ENCODE data around the gene PPM1L. TPM values are rescaled to one million over a fixed set of nuclear protein-coding genes. Genes with fewer than 3 reads are reported as not detected.
A peak's percentile ranks its signal among the peaks of the same experiment; 100 is the strongest.
"Not testable (repeated sequence)": the region's sequence is repeated elsewhere in the genome, so short reads cannot be mapped to it uniquely, and the experiment has no call there.

Gene PPM1L
- total RNA-seq, 1 experiment from 2014 or later: 13.2 TPM

DNA sequence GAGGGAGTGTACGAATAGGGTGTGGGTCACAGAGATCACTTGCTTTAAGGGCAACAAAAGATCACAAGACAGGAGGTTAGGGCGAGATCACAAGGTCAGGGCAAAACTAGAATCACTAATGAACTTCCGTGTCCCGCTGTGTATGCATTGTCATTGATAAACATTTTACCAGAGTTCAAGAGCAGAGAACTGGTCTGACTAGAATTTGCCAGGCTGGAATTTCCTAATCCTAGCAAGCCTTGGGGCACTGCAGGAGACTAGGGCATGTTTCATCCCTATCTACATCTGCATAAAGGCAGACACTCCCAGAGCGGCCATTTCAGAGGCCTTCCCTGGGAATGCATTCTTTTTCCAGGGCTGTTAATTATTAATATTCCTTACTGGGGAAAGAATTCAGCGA lies 227.9 kb downstream of the PPM1L start:
- H2AFZ ChIP-seq (ENCODE audit: low read depth, low read length, poor library complexity, severe bottlenecking); H3K4me3 ChIP-seq (replicated peaks in 1 of 2; ENCODE audit: low read depth in 1 of 2, low read length in 2 of 2); H3K9me3 ChIP-seq (ENCODE audit: control insufficient read depth in 1 of 2, insufficient read depth in 1 of 2, low read depth in 1 of 2, low read length in 2 of 2); H3K27me3 ChIP-seq (ENCODE audit: insufficient read depth, low read length); H3K4me2 ChIP-seq (ENCODE audit: low read length); DNase-seq (ENCODE audit: low read depth, low spot score); POLR2A ChIA-PET; H3K9me2 ChIP-seq (ENCODE audit: insufficient read depth); H4K20me1 ChIP-seq (ENCODE audit: insufficient read depth); BruUV-seq (replicated peaks); H3K4me1 ChIP-seq (ENCODE audit: control insufficient read depth in 1 of 2, insufficient read depth in 2 of 2, low read length in 2 of 2); H3K79me2 ChIP-seq (ENCODE audit: insufficient read depth, low read length); H3K36me3 ChIP-seq (ENCODE audit: control insufficient read depth in 1 of 2, insufficient read depth in 2 of 2, low read length in 2 of 2); H3K9ac ChIP-seq (ENCODE audit: low read length); RAD21 ChIA-PET (ENCODE audit: low non-redundant PET in 1 of 2, low total read pairs in 2 of 2, uncharacterized antibody in 2 of 2, unreplicated experiment in 2 of 2); ATAC-seq; CTCF ChIA-PET; intact Hi-C loops (cut with micrococcal nuclease); H3K27ac ChIP-seq (ENCODE audit: low read depth, low read length): not testable (repeated sequence)
- TF ChIP-seq CBX3 (IDR thresholded peaks at IDR 0.05; ENCODE audit: low read depth): peak; percentile 32; the same call in 1 of the 2 replicates

DNA sequence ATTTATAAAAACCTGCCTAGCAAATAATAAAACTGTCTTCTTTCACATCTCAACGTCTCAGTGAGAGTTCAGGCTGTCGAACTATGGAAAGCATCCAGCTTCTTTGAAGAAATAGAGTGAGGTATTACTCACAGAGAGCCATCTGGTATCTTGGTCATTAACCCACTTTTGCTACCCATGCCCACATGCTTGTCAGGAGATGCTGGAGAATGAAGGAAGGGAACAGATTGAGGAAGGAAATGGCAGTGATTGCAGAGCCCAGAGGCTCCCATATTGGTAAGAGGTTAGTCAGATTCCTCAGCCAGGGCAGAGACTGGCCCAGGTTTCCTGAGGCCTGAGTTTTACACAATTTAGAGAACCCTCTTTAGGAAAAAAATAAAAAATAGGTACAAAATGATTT lies 230.0 kb downstream of the PPM1L start:
- intact Hi-C loops (cut with micrococcal nuclease): no loop called here
- Histone ChIP-seq H3K9ac (ENCODE audit: low read length) (no peak overlapping the region), H3K79me2 (ENCODE audit: insufficient read depth, low read length) (no peaks in the 10 kb centered on the region), H3K9me2 (ENCODE audit: insufficient read depth) (no peaks in the 10 kb centered on the region), H3K27ac (ENCODE audit: low read depth, low read length) (no peak overlapping the region), H3K4me1 (ENCODE audit: control insufficient read depth in 1 of 2, insufficient read depth in 2 of 2, low read length in 2 of 2) (no peaks in the 10 kb centered on the region), H3K9me3 (ENCODE audit: control insufficient read depth in 1 of 2, insufficient read depth in 1 of 2, low read depth in 1 of 2, low read length in 2 of 2) (no peaks in the 10 kb centered on the region), H3K36me3 (ENCODE audit: control insufficient read depth in 1 of 2, insufficient read depth in 2 of 2, low read length in 2 of 2) (no peaks in the 10 kb centered on the region), H2AFZ (ENCODE audit: low read depth, low read length, poor library complexity, severe bottlenecking) (no peak overlapping the region), H3K4me2 (ENCODE audit: low read length) (no peak overlapping the region), H3K4me3 (replicated peaks in 1 of 2; ENCODE audit: low read depth in 1 of 2, low read length in 2 of 2) (no peak overlapping the region), H4K20me1 (ENCODE audit: insufficient read depth) (no peaks in the 10 kb centered on the region), H3K27me3 (ENCODE audit: insufficient read depth, low read length) (no peaks in the 10 kb centered on the region)
- TF ChIP-seq ZFX (IDR thresholded peaks at IDR 0.05) (no peak), SIN3A (IDR thresholded peaks at IDR 0.05; ENCODE audit: low read depth) (no peak), FOSL1 (IDR thresholded peaks at IDR 0.05; ENCODE audit: low read depth) (no peak), CEBPB (IDR thresholded peaks at IDR 0.05; ENCODE audit: low read depth) (no peak), SRF (IDR thresholded peaks at IDR 0.05; ENCODE audit: low read depth) (no peak), JUND (IDR thresholded peaks at IDR 0.05) (no peak), YY1 (IDR thresholded peaks at IDR 0.05; ENCODE audit: extremely low read depth, insufficient replicate concordance, low read depth, low read length) (no peak), CBX3 (IDR thresholded peaks at IDR 0.05; ENCODE audit: low read depth) (no peak), EZH2 (IDR thresholded peaks at IDR 0.05) (no peak)
- TF ChIP-seq, protein P1, sequence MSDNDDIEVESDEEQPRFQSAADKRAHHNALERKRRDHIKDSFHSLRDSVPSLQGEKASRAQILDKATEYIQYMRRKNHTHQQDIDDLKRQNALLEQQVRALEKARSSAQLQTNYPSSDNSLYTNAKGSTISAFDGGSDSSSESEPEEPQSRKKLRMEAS (IDR thresholded peaks at IDR 0.05): no peak
- TF ChIP-seq, protein P2, sequence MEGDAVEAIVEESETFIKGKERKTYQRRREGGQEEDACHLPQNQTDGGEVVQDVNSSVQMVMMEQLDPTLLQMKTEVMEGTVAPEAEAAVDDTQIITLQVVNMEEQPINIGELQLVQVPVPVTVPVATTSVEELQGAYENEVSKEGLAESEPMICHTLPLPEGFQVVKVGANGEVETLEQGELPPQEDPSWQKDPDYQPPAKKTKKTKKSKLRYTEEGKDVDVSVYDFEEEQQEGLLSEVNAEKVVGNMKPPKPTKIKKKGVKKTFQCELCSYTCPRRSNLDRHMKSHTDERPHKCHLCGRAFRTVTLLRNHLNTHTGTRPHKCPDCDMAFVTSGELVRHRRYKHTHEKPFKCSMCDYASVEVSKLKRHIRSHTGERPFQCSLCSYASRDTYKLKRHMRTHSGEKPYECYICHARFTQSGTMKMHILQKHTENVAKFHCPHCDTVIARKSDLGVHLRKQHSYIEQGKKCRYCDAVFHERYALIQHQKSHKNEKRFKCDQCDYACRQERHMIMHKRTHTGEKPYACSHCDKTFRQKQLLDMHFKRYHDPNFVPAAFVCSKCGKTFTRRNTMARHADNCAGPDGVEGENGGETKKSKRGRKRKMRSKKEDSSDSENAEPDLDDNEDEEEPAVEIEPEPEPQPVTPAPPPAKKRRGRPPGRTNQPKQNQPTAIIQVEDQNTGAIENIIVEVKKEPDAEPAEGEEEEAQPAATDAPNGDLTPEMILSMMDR (IDR thresholded peaks at IDR 0.05 in 2 of 3, conservative IDR thresholded peaks at IDR 0.05 in 1 of 3; ENCODE audit: borderline replicate concordance in 1 of 3, insufficient read depth in 1 of 3, low read depth in 2 of 3, low read length in 2 of 3): no peak
- DNase-seq (ENCODE audit: low read depth, low spot score): no peak
- ChIA-PET RAD21 (ENCODE audit: low non-redundant PET in 1 of 2, low total read pairs in 2 of 2, uncharacterized antibody in 2 of 2, unreplicated experiment in 2 of 2) (no interaction called here), POLR2A (no interaction called here), CTCF (no interaction called here)
- no peak for ATAC-seq
- BruUV-seq (replicated peaks): no TSS peak

Measured in HCT116 (cell line).